Measurements from ENCODE around the gene APP. TPM values are rescaled to one million over a fixed set of nuclear protein-coding genes. Genes with fewer than 3 reads are reported as not detected.
A peak's percentile ranks its signal among the peaks of the same experiment; 100 is the strongest.

The APP gene
- total and polyA plus RNA-seq, 12 donors: 106 to 434 (median 389) TPM

DNA sequence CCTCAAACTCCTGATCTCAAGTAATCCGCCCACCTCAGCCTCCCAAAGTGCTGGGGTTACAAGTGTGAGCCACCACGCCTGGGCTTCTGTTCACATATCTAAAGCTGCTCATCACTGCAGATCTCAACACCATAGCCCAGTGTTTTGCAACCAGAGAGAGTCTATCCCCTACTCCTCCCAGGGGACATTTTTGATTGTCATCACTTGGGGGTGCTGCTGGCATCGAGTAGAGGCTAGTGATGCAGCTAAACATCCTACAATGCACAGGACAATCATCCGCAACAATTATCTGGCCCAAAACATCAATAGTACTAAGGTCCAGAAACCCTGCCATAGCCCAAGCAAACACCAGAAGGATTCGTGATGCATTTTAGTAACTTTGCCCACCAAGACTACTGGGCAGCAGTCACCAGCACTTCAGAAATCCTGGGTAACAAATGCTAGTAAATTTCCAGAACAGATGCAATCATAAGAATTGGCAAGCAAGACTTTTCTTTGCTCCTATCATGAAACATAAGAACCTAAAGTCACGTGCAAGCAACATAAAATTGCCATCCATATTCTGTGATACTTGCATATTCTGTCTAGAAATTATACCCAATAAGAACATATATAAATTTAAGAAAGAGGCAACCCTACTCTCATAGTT is 159.2 kb downstream of the APP start:
- H3K27me3 ChIP-seq: no peaks in the 10 kb centered on the region
- peaks cover 0 to 4% (median 0%) of the 10 kb centered on the region in 9 donors for H3K36me3 ChIP-seq
- H3K27ac ChIP-seq: no peak overlapping the region
- peaks cover 0 to 29% (median 10%) of the 10 kb centered on the region in 9 donors for H3K4me1 ChIP-seq
- 84 to 86% methylated on average over 6 of the region's 6 CpGs for WGBS, 2 donors
- ATAC-seq: no peak
- no peaks in the 10 kb centered on the region for H3K9me3 ChIP-seq
- TF ChIP-seq, protein P1, sequence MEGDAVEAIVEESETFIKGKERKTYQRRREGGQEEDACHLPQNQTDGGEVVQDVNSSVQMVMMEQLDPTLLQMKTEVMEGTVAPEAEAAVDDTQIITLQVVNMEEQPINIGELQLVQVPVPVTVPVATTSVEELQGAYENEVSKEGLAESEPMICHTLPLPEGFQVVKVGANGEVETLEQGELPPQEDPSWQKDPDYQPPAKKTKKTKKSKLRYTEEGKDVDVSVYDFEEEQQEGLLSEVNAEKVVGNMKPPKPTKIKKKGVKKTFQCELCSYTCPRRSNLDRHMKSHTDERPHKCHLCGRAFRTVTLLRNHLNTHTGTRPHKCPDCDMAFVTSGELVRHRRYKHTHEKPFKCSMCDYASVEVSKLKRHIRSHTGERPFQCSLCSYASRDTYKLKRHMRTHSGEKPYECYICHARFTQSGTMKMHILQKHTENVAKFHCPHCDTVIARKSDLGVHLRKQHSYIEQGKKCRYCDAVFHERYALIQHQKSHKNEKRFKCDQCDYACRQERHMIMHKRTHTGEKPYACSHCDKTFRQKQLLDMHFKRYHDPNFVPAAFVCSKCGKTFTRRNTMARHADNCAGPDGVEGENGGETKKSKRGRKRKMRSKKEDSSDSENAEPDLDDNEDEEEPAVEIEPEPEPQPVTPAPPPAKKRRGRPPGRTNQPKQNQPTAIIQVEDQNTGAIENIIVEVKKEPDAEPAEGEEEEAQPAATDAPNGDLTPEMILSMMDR (IDR thresholded peaks at IDR 0.05): no peak
- H3K4me3 ChIP-seq: no peak overlapping the region
- intact Hi-C loops (cut with DNase I): no loop called here
- DNase-seq: no peak

DNA sequence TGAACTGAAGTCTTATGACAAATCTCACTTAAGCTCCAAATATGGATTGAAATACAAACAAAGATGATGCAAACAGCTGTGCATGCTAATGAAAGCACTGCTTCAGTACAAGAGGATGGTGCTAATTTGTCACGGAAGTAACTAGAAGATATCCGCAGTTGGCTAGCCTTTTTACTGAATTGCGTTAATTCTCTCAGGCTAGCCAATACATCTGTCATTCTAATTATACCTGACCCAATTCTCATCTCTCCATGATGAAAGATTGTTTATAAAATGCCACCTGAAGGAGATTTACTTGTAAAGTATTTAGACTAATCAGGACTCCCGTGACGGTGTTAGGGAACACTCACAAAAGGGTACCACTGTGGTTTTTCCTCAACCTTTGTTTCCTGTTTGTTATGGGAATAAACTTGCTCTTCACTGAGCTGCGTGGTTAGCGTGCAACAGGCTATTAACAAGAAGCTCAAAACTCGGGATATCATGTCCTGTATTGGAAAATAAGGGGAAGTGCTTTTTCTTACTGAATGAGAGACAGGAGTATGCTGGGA is 162.5 kb downstream of the APP start:
- H3K4me3 ChIP-seq: no peak overlapping the region
- intact Hi-C loops (cut with DNase I): loop anchor here in 2 of 10 donors (5.0 to 10.0 kb wide), 2 partner anchors 113 to 154 kb away; no protein-coding TSS in a partner anchor
- peaks cover 0 to 22% (median 10%) of the 10 kb centered on the region in 9 donors for H3K4me1 ChIP-seq
- TF ChIP-seq, protein P1 (IDR thresholded peaks at IDR 0.05): no peak
- H3K9me3 ChIP-seq: no peaks in the 10 kb centered on the region
- peak in 6 of 8 donors; percentile 45 to 75 (median 65) for ATAC-seq
- peaks cover 0 to 6% (median 0%) of the 10 kb centered on the region in 9 donors for H3K36me3 ChIP-seq
- no peaks in the 10 kb centered on the region for H3K27me3 ChIP-seq
- DNase-seq: no peak
- peak overlapping the region in 8 of 10 donors; percentile 3 to 67 (median 34) for H3K27ac ChIP-seq
- WGBS, 2 donors: 50 to 65% methylated on average over 8 of the region's 8 CpGs

DNA sequence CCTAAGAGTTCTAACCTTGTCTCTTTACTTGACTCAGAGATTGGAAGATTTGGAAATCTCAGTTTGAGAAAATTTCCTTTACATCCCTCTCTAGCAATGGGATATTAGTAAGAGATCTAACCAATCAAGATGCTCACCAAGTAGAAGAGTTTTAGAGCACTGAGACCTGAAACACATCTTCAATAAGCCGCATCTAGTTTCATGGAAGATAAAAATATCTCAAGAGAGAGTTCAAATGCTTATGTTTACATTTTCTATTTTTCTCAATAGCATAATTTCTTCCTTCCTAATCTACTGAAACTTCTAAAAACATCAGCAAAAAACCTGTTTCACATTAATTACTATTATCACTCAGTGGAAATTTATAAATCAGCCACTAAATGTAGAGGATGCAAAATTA is 165.1 kb downstream of the APP start:
- H3K4me3 ChIP-seq: no peak overlapping the region
- TF ChIP-seq, protein P1 (IDR thresholded peaks at IDR 0.05): no peak
- intact Hi-C loops (cut with DNase I): loop anchor here in 2 of 10 donors (5.0 to 10.0 kb wide), 2 partner anchors 111 to 157 kb away; no protein-coding TSS in a partner anchor
- 98 to 100% methylated on average over 1 of the region's 1 CpG for WGBS, 2 donors
- H3K36me3 ChIP-seq: peaks cover 0 to 6% (median 0%) of the 10 kb centered on the region in 9 donors
- no peaks in the 10 kb centered on the region for H3K9me3 ChIP-seq
- no peaks in the 10 kb centered on the region for H3K27me3 ChIP-seq
- no peak overlapping the region for H3K27ac ChIP-seq
- DNase-seq (no peak), ATAC-seq (no peak)
- H3K4me1 ChIP-seq: peaks cover 0 to 22% (median 10%) of the 10 kb centered on the region in 9 donors

DNA sequence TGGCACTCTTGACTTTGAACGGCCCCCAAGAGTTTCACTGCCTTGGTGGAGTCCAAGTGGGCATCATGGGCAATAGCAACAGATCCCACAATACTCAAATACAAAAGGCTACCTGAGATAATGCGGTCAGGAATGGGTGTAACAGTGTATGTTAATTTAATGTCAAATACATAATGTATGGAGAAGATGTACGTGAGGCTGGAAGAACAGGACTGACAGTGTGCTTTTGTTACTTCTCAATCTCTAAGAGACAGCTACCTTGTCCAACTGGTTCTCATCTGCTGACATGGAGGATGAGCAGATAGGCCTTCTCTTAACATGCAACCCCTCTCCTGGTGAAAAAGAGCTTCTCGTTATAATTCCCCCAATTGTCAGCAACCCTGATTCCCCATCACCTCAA is 167.2 kb downstream of the APP start:
- DNase-seq (no peak), ATAC-seq (no peak)
- intact Hi-C loops (cut with DNase I): loop anchor here in 1 of 10 donors (10.0 kb wide), 1 partner anchor 109 kb away; no protein-coding TSS in a partner anchor
- WGBS, 2 donors: 96 to 97% methylated on average over 4 of the region's 4 CpGs
- Histone ChIP-seq H3K27me3 (no peaks in the 10 kb centered on the region), H3K4me3 (no peak overlapping the region), H3K4me1 (peaks cover 0 to 17% (median 7%) of the 10 kb centered on the region in 9 donors), H3K36me3 (peaks cover 0 to 26% (median 0%) of the 10 kb centered on the region in 9 donors), H3K9me3 (no peaks in the 10 kb centered on the region), H3K27ac (no peak overlapping the region)
- TF ChIP-seq, protein P1 (IDR thresholded peaks at IDR 0.05): no peak
